ENCODE results near the gene AKR1C8. TPM values are rescaled to one million over a fixed set of nuclear protein-coding genes. Genes with fewer than 3 reads are reported as not detected.
"Not testable (repeated sequence)": the region's sequence is repeated elsewhere in the genome, so short reads cannot be mapped to it uniquely, and the experiment has no call there.

AKR1C8 gene
- total RNA-seq, 2 donors from 2014 or later: not detected

- DNase-seq (ENCODE audit: low spot score): no peak
- TF ChIP-seq POLR2AphosphoS5 (IDR thresholded peaks at IDR 0.05): no peak
- TF ChIP-seq POLR2A (IDR thresholded peaks at IDR 0.05): no peak
- no peak for TF ChIP-seq CTCF (IDR thresholded peaks at IDR 0.05)
- intact Hi-C loops (cut with DNase I): no loop called here
- Histone ChIP-seq H3K4me1 (replicated peaks) (no peaks in the 10 kb centered on the region), H3K27ac (no peak overlapping the region), H3K4me3 (no peak overlapping the region), H3K27me3 (replicated peaks; ENCODE audit: insufficient read depth) (no peaks in the 10 kb centered on the region), H3K9me3 (no peaks in the 10 kb centered on the region), H3K36me3 (no peaks in the 10 kb centered on the region)
- WGBS: 61% methylated on average over 2 of the region's 2 CpGs
These were observed 3.4 kb upstream of the AKR1C8 start for GRCh38 chr10:5188358-5188757.

- no peaks in the 10 kb centered on the region for H3K27me3 ChIP-seq (replicated peaks; ENCODE audit: insufficient read depth)
- H3K36me3 ChIP-seq: no peaks in the 10 kb centered on the region
- intact Hi-C loops (cut with DNase I): no loop called here
- H3K4me1 ChIP-seq (replicated peaks): no peaks in the 10 kb centered on the region
- no peak for DNase-seq (ENCODE audit: low spot score)
- TF ChIP-seq POLR2AphosphoS5 (IDR thresholded peaks at IDR 0.05) (no peak), POLR2A (IDR thresholded peaks at IDR 0.05) (no peak), CTCF (IDR thresholded peaks at IDR 0.05) (no peak)
- H3K27ac ChIP-seq: no peak overlapping the region
- H3K4me3 ChIP-seq: no peak overlapping the region
- H3K9me3 ChIP-seq: no peaks in the 10 kb centered on the region
- 74% methylated on average over 5 of the region's 5 CpGs for WGBS
These were observed 2.9 kb upstream of the AKR1C8 start for GRCh38 chr10:5187867-5188266.

GRCh38 chr10:5183923-5184322 is 1.0 kb downstream of the AKR1C8 start:
- no peak overlapping the region for H3K27ac ChIP-seq
- intact Hi-C loops (cut with DNase I): no loop called here
- 90% methylated on average over 2 of the region's 2 CpGs for WGBS
- H3K4me1 ChIP-seq (replicated peaks): no peaks in the 10 kb centered on the region
- H3K4me3 ChIP-seq: no peak overlapping the region
- no peaks in the 10 kb centered on the region for H3K27me3 ChIP-seq (replicated peaks; ENCODE audit: insufficient read depth)
- no peak for DNase-seq (ENCODE audit: low spot score)
- no peaks in the 10 kb centered on the region for H3K36me3 ChIP-seq
- TF ChIP-seq POLR2A (IDR thresholded peaks at IDR 0.05): no peak
- no peak for TF ChIP-seq CTCF (IDR thresholded peaks at IDR 0.05)
- no peak for TF ChIP-seq POLR2AphosphoS5 (IDR thresholded peaks at IDR 0.05)
- H3K9me3 ChIP-seq: no peaks in the 10 kb centered on the region

GRCh38 chr10:5180503-5180902 is 4.4 kb downstream of the AKR1C8 start:
- 81% methylated on average over 12 of the region's 12 CpGs for WGBS
- H3K4me1 ChIP-seq (replicated peaks); H3K27ac ChIP-seq; DNase-seq (ENCODE audit: low spot score); intact Hi-C loops (cut with DNase I); H3K36me3 ChIP-seq; H3K9me3 ChIP-seq; H3K4me3 ChIP-seq; H3K27me3 ChIP-seq (replicated peaks; ENCODE audit: insufficient read depth): not testable (repeated sequence)

GRCh38 chr10:5175581-5175980 is 9.4 kb downstream of the AKR1C8 start:
- H3K4me1 ChIP-seq (replicated peaks); intact Hi-C loops (cut with DNase I); H3K4me3 ChIP-seq; H3K27ac ChIP-seq; H3K9me3 ChIP-seq; DNase-seq (ENCODE audit: low spot score); H3K36me3 ChIP-seq; H3K27me3 ChIP-seq (replicated peaks; ENCODE audit: insufficient read depth): not testable (repeated sequence)
- WGBS: 92% methylated on average over 3 of the region's 3 CpGs

GRCh38 chr10:5168897-5169420 is 16.0 kb downstream of the AKR1C8 start:
- Histone ChIP-seq H3K27ac (no peak overlapping the region), H3K4me3 (no peak overlapping the region), H3K36me3 (no peaks in the 10 kb centered on the region), H3K27me3 (replicated peaks; ENCODE audit: insufficient read depth) (no peaks in the 10 kb centered on the region), H3K4me1 (replicated peaks) (no peaks in the 10 kb centered on the region), H3K9me3 (peaks cover 4% of the 10 kb centered on the region)
- intact Hi-C loops (cut with DNase I): no loop called here
- TF ChIP-seq POLR2AphosphoS5 (IDR thresholded peaks at IDR 0.05) (no peak), CTCF (IDR thresholded peaks at IDR 0.05) (no peak), POLR2A (IDR thresholded peaks at IDR 0.05) (no peak)
- WGBS: 68% methylated on average over 5 of the region's 5 CpGs
- DNase-seq (ENCODE audit: low spot score): no peak

Measured in prostate gland (tissue), 2 donors.